ENCODE data around the gene CCNF.

The CCNF gene

GRCh38 chr16:2500918-2501750, 71.9 kb downstream of the CCNF start:
- TF ChIP-seq, protein P1, sequence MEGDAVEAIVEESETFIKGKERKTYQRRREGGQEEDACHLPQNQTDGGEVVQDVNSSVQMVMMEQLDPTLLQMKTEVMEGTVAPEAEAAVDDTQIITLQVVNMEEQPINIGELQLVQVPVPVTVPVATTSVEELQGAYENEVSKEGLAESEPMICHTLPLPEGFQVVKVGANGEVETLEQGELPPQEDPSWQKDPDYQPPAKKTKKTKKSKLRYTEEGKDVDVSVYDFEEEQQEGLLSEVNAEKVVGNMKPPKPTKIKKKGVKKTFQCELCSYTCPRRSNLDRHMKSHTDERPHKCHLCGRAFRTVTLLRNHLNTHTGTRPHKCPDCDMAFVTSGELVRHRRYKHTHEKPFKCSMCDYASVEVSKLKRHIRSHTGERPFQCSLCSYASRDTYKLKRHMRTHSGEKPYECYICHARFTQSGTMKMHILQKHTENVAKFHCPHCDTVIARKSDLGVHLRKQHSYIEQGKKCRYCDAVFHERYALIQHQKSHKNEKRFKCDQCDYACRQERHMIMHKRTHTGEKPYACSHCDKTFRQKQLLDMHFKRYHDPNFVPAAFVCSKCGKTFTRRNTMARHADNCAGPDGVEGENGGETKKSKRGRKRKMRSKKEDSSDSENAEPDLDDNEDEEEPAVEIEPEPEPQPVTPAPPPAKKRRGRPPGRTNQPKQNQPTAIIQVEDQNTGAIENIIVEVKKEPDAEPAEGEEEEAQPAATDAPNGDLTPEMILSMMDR (IDR thresholded peaks at IDR 0.05; ENCODE audit: extremely low read depth, insufficient read depth, missing control alignments), result peak; percentile 99
- in situ Hi-C loops (cut with MboI; ENCODE audit: low pct_unique_long_range_greater_than_20kb, low sequenced_read_pairs, unreplicated experiment), result no loop called here
- DNase-seq (ENCODE audit: low spot score), result peak; percentile 90

- in situ Hi-C loops (cut with MboI; ENCODE audit: low pct_unique_long_range_greater_than_20kb, low sequenced_read_pairs, unreplicated experiment), result no loop called here
- TF ChIP-seq, protein P1 (IDR thresholded peaks at IDR 0.05; ENCODE audit: extremely low read depth, insufficient read depth, missing control alignments), result no peak
- no peak for DNase-seq (ENCODE audit: low spot score)
These were observed 73.0 kb downstream of the CCNF start for GRCh38 chr16:2501946-2502895.

GRCh38 chr16:2505695-2506094, 76.4 kb downstream of the CCNF start:
- DNase-seq (ENCODE audit: low spot score), result no peak
- TF ChIP-seq, protein P1 (IDR thresholded peaks at IDR 0.05; ENCODE audit: extremely low read depth, insufficient read depth, missing control alignments), result no peak
- in situ Hi-C loops (cut with MboI; ENCODE audit: low pct_unique_long_range_greater_than_20kb, low sequenced_read_pairs, unreplicated experiment), result no loop called here

DNA sequence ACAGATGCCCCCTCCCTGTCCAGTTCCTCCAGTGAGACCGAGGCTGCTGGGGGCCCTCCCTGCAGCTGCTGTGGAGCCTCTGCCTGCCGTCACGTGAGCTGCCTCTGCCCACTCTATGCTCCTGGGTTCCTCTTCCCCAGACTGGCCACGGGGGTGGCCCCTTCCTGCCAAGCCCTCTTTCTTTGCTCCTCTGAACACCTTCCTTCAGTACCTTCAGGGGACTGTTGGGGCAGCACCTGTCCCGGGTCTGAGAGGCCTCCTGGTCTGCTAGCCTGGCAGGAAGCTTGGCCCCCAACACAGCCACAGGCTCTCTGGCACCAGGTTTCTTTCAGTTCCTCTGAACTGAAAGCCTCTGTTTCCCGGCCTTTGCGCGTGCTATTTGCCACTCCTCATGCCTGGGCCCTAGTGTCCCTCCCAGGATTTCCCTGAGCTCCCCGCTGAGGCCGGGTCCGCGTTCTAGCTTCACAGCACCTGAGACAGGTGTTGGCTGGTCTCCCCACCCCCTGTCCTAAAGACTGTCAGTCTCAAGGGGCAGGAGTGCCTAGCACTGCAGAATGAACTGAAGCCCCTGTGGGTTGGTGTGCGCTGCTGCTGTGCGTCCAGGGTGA, 77.9 kb downstream of the CCNF start:
- in situ Hi-C loops (cut with MboI; ENCODE audit: low pct_unique_long_range_greater_than_20kb, low sequenced_read_pairs, unreplicated experiment), result no loop called here
- DNase-seq (ENCODE audit: low spot score), result peak; percentile 81
- TF ChIP-seq, protein P1 (IDR thresholded peaks at IDR 0.05; ENCODE audit: extremely low read depth, insufficient read depth, missing control alignments), result peak; percentile 16

DNA sequence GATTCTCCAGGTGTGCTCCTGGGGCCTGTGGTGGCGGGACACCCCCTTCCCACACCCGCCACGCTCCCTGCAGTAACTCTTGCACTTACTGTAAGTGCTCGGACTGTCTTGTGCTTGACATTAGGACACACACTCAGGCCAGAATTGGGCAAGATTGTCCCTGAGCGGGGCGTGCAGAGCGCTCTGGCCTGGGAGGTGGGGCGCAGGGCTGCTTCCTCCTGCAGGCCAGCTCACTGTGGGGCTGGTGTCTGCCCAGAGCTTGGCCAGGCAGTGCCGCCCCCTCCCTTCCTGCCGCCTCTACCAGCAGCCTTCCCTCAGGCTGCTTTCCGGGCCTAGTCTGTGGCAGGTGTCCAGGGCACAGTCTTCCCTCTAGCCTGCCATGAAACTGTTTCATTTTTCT, 78.4 kb downstream of the CCNF start:
- TF ChIP-seq, protein P1 (IDR thresholded peaks at IDR 0.05; ENCODE audit: extremely low read depth, insufficient read depth, missing control alignments), result no peak
- in situ Hi-C loops (cut with MboI; ENCODE audit: low pct_unique_long_range_greater_than_20kb, low sequenced_read_pairs, unreplicated experiment), result no loop called here
- DNase-seq (ENCODE audit: low spot score), result no peak
